ENCODE results near the gene SURF1. TPM values are rescaled to one million over a fixed set of nuclear protein-coding genes. Genes with fewer than 3 reads are reported as not detected.

The SURF1 gene
- total RNA-seq, 4 donors from 2014 or later, result 46.0 to 53.4 (median 49.8) TPM

DNA sequence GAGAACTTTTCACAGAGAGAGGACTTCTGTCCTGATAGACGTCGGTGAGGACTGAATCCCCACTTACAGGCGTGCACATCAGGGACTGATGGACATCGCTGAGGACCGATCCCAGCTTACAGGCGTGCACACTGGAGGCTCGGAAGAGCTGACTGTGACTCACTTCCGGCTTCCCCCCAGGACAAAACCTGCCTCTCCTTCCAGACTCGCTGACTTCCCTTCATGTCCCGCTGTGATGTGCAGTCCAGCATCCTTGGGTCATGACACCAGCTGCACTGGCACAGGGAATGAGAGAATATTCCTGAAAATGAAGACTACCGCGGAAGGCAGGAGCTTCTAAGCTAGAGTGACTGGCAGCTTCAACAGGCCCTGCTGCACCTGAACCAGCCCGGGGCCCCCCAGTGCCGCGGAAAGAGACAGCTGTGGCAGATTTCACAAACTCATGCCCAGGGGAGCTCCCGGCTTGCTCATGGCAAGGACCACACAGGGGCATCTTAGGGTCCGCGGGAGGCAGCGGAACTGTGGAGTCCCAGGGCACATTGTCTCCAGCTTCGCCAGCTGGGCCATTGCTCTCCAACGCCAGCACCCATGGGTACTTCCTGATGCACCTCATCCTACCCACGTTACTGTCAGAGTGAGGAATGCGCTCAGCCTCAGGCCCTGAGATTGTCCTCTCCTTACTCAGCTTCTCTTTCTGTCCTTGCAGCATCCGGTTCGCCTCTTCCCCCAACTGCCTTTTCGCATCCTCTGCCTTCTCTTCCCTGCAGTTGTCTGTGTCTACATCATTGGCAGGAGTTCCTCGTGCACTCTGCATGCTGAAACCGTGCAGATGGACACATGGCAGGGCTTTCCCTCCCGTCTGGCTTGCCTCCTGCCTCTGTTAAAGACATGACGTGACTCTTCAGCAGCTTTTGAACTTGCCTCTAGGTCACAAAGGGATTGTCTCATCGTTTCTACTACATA is 49.8 kb downstream of the SURF1 start:
- TF ChIP-seq POLR2A (IDR thresholded peaks at IDR 0.05), result no peak
- TF ChIP-seq, protein P1, sequence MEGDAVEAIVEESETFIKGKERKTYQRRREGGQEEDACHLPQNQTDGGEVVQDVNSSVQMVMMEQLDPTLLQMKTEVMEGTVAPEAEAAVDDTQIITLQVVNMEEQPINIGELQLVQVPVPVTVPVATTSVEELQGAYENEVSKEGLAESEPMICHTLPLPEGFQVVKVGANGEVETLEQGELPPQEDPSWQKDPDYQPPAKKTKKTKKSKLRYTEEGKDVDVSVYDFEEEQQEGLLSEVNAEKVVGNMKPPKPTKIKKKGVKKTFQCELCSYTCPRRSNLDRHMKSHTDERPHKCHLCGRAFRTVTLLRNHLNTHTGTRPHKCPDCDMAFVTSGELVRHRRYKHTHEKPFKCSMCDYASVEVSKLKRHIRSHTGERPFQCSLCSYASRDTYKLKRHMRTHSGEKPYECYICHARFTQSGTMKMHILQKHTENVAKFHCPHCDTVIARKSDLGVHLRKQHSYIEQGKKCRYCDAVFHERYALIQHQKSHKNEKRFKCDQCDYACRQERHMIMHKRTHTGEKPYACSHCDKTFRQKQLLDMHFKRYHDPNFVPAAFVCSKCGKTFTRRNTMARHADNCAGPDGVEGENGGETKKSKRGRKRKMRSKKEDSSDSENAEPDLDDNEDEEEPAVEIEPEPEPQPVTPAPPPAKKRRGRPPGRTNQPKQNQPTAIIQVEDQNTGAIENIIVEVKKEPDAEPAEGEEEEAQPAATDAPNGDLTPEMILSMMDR (IDR thresholded peaks at IDR 0.05), result no peak
- TF ChIP-seq POLR2AphosphoS5 (IDR thresholded peaks at IDR 0.05), result no peak
- TF ChIP-seq EP300 (IDR thresholded peaks at IDR 0.05), result no peak
- ATAC-seq, result no peak
- no peak overlapping the region for H3K27ac ChIP-seq
- peaks cover 50% of the 10 kb centered on the region for H3K27me3 ChIP-seq
- no peaks in the 10 kb centered on the region for H3K36me3 ChIP-seq
- H3K9me3 ChIP-seq, result no peaks in the 10 kb centered on the region
- H3K4me3 ChIP-seq, result no peak overlapping the region
- 38 to 58% methylated on average over 10 to 13 of the region's 31 CpGs for WGBS, 2 donors (ENCODE audit: low coverage in 1 of 2)
- no peaks in the 10 kb centered on the region for H3K4me1 ChIP-seq

DNA sequence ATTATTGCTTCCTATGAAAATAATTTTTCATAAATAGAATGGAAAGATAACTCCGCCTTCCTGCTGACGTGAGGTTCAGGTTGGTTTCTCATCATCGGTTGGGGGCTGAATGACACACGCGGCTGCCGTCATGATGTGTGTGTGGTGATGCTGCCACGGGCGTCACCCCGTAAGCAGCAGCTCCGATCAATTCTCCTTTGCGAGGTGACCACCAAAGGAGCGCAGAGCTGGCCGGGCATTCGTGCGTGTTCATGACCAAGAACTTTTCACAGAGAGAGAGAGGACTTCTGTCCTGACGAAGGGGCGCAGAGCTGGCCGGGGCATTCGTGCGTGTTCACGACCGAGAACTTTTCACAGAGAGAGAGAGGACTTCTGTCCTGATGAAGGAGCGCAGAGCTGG is 50.6 kb downstream of the SURF1 start:
- no peaks in the 10 kb centered on the region for H3K9me3 ChIP-seq
- ATAC-seq, result no peak
- no peaks in the 10 kb centered on the region for H3K36me3 ChIP-seq
- TF ChIP-seq, protein P1 (IDR thresholded peaks at IDR 0.05), result no peak
- no peak for TF ChIP-seq POLR2AphosphoS5 (IDR thresholded peaks at IDR 0.05)
- no peak for TF ChIP-seq EP300 (IDR thresholded peaks at IDR 0.05)
- TF ChIP-seq POLR2A (IDR thresholded peaks at IDR 0.05), result no peak
- no peak overlapping the region for H3K27ac ChIP-seq
- peaks cover 58% of the 10 kb centered on the region for H3K27me3 ChIP-seq
- no peaks in the 10 kb centered on the region for H3K4me1 ChIP-seq
- WGBS, 2 donors (ENCODE audit: low coverage in 1 of 2), result 70 to 91% methylated on average over 5 to 14 of the region's 23 CpGs
- no peak overlapping the region for H3K4me3 ChIP-seq

DNA sequence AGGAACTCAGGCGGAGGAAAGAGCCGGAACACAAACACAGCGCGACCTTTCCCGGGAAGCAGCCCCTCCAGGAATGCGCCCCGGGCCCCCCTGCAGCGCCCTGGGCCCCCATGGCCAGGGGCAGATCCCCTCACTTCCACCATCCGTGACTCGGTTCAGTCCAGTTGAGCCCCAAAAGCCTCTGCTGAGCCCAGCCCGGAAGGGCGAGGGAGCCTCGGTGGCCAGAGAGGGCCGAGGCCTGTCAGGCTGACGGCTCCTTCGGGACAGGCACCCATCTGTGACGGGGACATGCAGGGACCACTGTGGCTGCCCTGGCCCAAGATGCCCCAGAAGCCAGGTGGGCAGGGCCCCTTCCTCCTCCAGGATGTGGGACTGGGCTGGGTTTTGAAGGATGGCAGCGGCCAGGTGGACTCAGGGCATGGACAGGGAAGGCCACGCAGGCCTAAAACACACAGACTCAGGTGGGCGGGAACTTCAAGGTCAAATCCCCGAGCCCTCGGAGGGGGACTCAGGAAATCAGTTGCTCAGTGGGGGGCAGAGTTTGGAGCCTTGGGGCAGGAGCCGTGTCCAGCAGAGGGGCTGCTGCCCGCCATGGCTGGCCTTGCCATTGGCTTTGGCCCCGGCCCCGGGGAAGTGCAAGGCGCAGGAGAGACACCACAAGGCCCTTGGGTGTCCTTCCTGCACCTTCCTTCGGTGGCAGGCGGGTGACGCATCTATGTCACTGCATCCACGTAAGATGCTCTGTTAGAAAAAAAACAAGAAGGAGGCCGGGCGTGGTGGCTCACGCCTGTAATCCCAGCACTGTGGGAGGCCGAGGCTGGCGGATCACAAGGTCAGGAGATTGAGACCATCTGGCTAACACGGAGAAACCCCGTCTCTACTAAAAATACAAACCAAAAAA is 51.6 kb downstream of the SURF1 start:
- H3K27me3 ChIP-seq, result peaks cover 59% of the 10 kb centered on the region
- H3K36me3 ChIP-seq, result no peaks in the 10 kb centered on the region
- TF ChIP-seq POLR2AphosphoS5 (IDR thresholded peaks at IDR 0.05), result no peak
- TF ChIP-seq POLR2A (IDR thresholded peaks at IDR 0.05), result no peak
- TF ChIP-seq EP300 (IDR thresholded peaks at IDR 0.05), result no peak
- TF ChIP-seq, protein P1 (IDR thresholded peaks at IDR 0.05), result no peak
- no peak overlapping the region for H3K27ac ChIP-seq
- H3K4me1 ChIP-seq, result no peaks in the 10 kb centered on the region
- WGBS, 2 donors (ENCODE audit: low coverage in 1 of 2), result 40 to 93% methylated on average over 1 to 3 of the region's 38 CpGs
- H3K4me3 ChIP-seq, result no peak overlapping the region
- no peak for ATAC-seq
- H3K9me3 ChIP-seq, result no peaks in the 10 kb centered on the region

DNA sequence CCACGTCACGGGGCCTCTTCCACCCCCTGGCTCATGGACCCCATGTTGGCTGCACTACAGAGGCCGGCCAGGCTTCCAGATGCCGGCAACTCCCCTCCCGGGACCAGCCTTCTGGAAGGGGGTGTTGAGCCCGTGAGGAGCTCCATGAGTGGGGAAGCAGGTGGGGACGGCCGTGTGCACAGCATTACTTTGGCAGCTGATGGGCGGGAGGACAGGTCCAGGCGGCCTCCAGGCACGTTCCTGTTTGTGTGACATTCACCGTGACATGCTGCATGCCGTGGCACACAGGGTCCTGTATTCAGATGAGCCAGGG is 52.2 kb downstream of the SURF1 start:
- Histone ChIP-seq H3K36me3 (no peaks in the 10 kb centered on the region), H3K9me3 (no peaks in the 10 kb centered on the region), H3K27me3 (peaks cover 58% of the 10 kb centered on the region), H3K27ac (no peak overlapping the region), H3K4me1 (no peaks in the 10 kb centered on the region), H3K4me3 (no peak overlapping the region)
- WGBS, 2 donors (ENCODE audit: low coverage in 1 of 2), result no CpG with 5 or more reads among the region's 13 CpGs
- TF ChIP-seq EP300 (IDR thresholded peaks at IDR 0.05), result no peak
- TF ChIP-seq POLR2AphosphoS5 (IDR thresholded peaks at IDR 0.05), result no peak
- TF ChIP-seq POLR2A (IDR thresholded peaks at IDR 0.05), result no peak
- TF ChIP-seq, protein P1 (IDR thresholded peaks at IDR 0.05), result no peak
- ATAC-seq, result no peak

Measured in gastroesophageal sphincter (tissue), 4 donors.